ENCODE results near the gene PIK3C2A. TPM values are rescaled to one million over a fixed set of nuclear protein-coding genes. Genes with fewer than 3 reads are reported as not detected.

The PIK3C2A gene
- total and polyA plus RNA-seq, 2 donors (not counting 3 experiments of a cell fraction or from before 2014, with no cell fraction given): 33.7 to 142 TPM

GRCh38 chr11:17183836-17184235, 23.9 kb downstream of the PIK3C2A start:
- ChIA-PET CTCF (interaction anchor here (1.0 to 1.9 kb wide), 3 partner anchors 9 to 19 kb away, joined by 3 to 8 read pairs (median 4); no protein-coding TSS in a partner anchor), POLR2A (no interaction called here)
- Histone ChIP-seq H3K9me3 (replicated peaks; ENCODE audit: control insufficient read depth, insufficient read depth, low read length) (no peaks in the 10 kb centered on the region), H3K4me3 (replicated peaks in 1 of 3; ENCODE audit: insufficient read depth in 1 of 3, low read depth in 1 of 3, low read length in 3 of 3) (no peak overlapping the region), H2AFZ (ENCODE audit: low read depth, low read length) (no peak overlapping the region), H4K20me1 (replicated peaks; ENCODE audit: control insufficient read depth, extremely low read depth, insufficient read depth, low read length) (peaks cover 4% of the 10 kb centered on the region), H3K9ac (replicated peaks; ENCODE audit: extremely low read depth, insufficient read depth, low read length) (no peak overlapping the region), H3K79me2 (ENCODE audit: control insufficient read depth, insufficient read depth, low read length) (peaks cover 77% of the 10 kb centered on the region), H3K4me2 (ENCODE audit: insufficient read depth, low read length) (no peak overlapping the region), H3K4me1 (ENCODE audit: control insufficient read depth, extremely low read depth, insufficient read depth, low read length) (no peaks in the 10 kb centered on the region), H3K27ac (ENCODE audit: insufficient read depth, low read depth, low read length) (no peak overlapping the region), H3K27me3 (ENCODE audit: control insufficient read depth in 2 of 2, insufficient read depth in 2 of 2, low read length in 2 of 2) (no peaks in the 10 kb centered on the region), H3K36me3 (ENCODE audit: control insufficient read depth in 2 of 2, extremely low read depth in 1 of 2, insufficient read depth in 2 of 2, low read length in 2 of 2) (peaks cover 6% of the 10 kb centered on the region in 2 experiments), H3K9me1 (replicated peaks; ENCODE audit: control insufficient read depth, extremely low read depth, insufficient read depth, low read length) (no peaks in the 10 kb centered on the region)
- no peak for FAIRE-seq
- DNase-seq (ENCODE audit: low read depth, low spot score): no peak
- dilution Hi-C loops (cut with MboI; ENCODE audit: extremely low pct_ligation_motif_present, low sequenced_read_pairs): no loop called here
- intact Hi-C loops (cut with micrococcal nuclease): loop anchor here (2.0 kb wide), 1 partner anchor 17 kb away; no protein-coding TSS in a partner anchor
- no peak for TF ChIP-seq POLR2AphosphoS5 (IDR thresholded peaks at IDR 0.05; ENCODE audit: insufficient read depth, low read depth, low read length)
- no peak for TF ChIP-seq MAX (IDR thresholded peaks at IDR 0.05; ENCODE audit: insufficient read depth, insufficient read length)
- no peak for TF ChIP-seq EZH2 (IDR thresholded peaks at IDR 0.05; ENCODE audit: borderline replicate concordance, low read depth, low read length, severe bottlenecking)
- TF ChIP-seq MYC (IDR thresholded peaks at IDR 0.05; ENCODE audit: low read depth, low read length): no peak
- no peak for TF ChIP-seq GATA2 (IDR thresholded peaks at IDR 0.05; ENCODE audit: insufficient read depth, insufficient read length, low read depth, low read length)
- TF ChIP-seq JUN (IDR thresholded peaks at IDR 0.05; ENCODE audit: borderline replicate concordance, insufficient read depth, insufficient read length, low read depth): no peak
- no peak for TF ChIP-seq FOS (IDR thresholded peaks at IDR 0.05; ENCODE audit: borderline replicate concordance, insufficient read depth, low read length)
- no peak for TF ChIP-seq POLR2A (IDR thresholded peaks at IDR 0.05; ENCODE audit: low read depth, low read length)
- TF ChIP-seq CTCF (IDR thresholded peaks at IDR 0.05; ENCODE audit: extremely low read depth in 1 of 2, insufficient read depth in 1 of 2, low read depth in 1 of 2, low read length in 2 of 2): no peak
- no TSS peak for BruUV-seq (replicated peaks)
